ENCODE measurements around the gene TBL3.

The TBL3 gene

DNA sequence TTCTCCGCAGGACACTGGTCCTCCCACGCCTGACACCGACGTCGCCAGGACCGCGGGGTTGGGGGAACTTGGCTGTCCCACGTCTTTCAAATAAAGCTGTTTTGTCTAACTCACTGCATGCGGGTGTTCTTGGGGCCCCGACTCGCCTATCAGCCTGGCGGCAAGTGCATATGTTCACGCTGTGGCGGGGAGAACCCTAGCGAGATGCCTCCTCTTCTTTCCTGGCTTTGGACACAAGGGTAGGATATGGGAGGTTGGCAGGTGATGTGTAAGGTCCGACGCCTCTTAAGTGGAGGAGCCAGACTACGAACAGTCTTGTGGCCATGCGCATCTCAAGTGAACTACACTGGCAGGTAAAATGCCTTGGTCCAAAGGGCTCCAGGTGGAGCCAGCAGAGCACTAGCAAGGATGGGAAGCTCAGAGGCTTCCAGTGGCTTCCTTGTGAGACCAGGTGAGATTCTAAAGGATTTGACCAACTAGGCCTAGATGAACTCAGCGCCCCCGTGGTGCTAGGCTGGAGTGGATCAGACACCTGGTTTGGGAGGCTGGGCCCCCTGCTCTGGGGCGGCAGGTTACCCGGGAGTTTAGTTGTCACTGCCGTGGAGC is 6.4 kb upstream of the TBL3 start:
- no peak for DNase-seq

DNA sequence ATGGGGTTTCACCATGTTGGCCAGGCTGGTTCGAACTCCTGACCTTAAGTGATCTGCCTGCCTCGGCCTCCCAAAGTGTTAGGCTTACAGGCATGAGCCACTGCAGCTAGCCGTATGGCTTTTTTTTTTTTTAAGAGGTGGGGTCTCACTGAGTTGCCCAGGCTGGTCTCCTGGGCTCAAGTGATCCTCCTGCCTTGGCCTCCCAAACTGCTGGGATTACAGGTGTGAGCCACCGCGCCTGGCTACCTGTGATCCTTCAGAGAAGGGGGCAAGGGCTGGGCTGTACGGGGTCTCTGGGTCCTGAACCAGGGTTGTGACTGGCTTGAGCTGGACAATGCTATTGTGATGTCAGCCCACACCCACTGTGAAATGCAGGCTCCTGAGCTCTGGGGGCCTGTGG is 5.4 kb upstream of the TBL3 start, which contains the start of gene RNF151:
Gene RNF151, plus strand, starts transcription at position 397 of the 400 bp plus-strand sequence. CDS start 26 bp downstream, outside the sequence.
- no peak for DNase-seq

DNA sequence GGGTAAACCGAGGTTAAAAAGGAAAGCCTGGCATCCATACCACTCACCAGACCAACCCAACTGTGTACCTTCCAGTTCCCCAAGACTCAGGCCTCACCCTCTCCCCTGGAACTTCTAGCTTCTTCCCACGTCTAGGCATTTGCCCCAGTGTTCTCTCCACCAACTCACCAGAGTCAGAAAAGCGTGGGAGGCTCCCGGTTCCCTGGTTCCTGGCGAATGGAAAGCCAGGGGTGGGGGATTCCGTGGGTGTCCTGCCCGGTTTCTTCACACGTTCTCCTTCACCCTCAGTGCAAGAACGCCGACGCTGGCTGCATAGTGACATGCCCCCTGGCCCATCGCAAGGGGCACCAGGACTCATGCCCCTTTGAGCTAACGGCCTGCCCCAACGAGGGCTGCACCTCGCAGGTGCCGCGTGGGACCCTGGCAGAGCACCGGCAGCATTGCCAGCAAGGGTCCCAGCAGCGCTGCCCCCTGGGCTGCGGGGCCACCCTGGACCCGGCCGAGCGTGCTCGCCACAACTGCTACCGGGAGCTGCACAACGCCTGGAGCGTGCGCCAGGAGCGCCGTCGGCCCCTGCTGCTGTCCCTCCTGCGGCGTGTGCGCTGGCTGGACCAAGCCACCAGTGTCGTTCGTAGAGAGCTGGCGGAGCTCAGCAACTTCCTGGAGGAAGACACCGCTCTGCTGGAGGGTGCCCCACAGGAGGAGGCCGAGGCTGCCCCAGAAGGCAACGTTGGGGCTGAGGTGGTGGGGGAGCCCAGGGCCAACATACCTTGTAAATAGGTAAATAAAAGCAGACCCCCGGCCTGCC is 3.5 kb upstream of the TBL3 start:
- no peak for DNase-seq

GRCh38 chr16:1972490-1972877 is 631 bp downstream of the TBL3 start:
- DNase-seq, result no peak

- no peak for DNase-seq
Measured at GRCh38 chr16:1973461-1974156, 1.8 kb downstream of the TBL3 start.

GRCh38 chr16:1974157-1975070 is 2.6 kb downstream of the TBL3 start:
- no peak for DNase-seq

DNA sequence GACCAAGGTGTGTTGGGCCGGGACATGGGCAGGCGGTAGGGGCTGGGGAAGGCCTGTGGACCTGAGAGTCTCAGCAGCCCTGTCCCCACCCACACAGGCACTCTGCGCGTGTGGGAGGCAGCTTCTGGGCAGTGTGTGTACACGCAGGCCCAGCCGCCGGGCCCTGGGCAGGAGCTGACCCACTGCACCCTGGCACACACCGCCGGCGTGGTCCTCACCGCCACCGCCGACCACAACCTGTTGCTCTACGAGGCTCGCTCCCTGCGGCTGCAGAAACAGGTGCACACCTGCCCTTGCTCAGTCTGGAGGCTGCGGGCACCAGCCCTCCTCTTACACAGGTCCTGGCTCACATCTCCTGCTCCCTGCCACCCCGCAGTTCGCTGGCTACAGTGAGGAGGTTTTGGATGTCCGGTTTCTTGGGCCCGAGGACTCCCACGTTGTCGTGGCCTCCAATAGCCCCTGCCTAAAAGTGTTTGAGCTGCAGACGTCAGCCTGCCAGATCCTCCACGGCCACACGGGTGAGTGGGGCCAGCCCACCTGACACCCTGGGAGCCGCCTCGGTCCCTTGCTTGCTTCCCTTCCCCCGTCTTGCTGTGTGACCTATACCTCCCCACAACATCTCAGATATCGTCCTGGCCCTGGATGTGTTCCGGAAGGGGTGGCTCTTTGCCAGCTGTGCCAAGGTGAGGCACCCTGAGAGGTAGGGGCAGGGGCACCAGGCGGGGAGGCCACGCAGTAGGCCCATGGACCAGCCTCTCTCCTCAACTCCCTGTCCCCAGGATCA is 3.8 kb downstream of the TBL3 start:
- no peak for DNase-seq

GRCh38 chr16:1976216-1976520 is 4.3 kb downstream of the TBL3 start:
- DNase-seq, result no peak

DNA sequence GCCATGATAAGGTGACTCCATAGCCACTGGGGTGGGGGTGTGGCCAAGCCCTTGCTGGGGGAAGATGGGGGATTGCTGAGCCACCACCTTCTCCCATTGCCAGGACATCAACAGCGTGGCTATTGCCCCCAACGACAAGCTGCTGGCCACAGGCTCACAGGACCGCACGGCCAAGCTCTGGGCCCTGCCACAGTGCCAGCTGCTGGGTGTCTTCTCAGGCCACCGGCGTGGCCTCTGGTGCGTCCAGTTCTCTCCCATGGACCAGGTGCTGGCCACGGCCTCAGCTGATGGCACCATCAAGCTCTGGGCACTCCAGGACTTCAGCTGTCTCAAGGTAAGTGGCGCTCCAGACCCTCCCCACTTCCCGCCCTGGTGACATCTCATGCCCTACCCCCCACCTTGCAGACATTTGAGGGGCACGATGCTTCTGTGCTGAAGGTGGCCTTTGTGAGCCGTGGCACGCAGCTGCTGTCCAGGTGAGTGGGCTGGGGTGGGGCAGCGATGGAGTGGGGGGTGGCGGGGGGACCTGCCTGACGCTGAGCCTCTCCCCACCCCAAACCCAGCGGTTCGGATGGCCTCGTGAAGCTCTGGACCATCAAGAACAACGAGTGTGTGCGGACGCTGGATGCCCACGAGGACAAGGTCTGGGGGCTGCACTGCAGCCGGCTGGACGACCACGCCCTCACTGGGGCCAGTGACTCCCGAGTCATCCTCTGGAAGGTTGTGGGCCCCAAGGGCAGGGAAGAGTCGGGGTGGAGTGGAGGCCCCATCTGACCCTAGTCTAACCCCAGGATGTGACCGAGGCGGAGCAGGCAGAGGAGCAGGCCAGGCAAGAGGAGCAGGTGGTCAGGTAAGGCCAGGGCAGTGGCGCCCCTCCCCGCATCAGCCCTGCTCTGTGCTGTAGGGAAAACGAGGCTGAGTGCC is 5.4 kb downstream of the TBL3 start:
- DNase-seq, result no peak

DNA sequence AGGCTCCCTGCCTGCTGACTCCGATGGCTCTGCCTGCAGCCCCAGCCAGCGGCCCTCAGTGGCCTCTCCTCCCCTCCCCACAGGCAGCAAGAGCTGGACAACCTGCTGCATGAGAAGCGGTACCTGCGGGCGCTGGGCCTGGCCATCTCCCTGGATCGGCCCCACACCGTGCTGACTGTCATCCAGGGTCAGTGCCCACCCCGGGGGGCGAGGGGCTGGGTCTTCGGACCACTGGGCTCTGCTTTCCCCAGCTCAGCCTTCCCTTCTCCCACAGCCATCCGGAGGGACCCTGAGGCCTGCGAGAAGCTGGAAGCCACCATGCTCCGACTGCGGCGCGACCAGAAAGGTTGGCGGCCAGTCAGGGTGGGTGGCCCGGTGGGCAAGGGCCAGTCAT is 6.0 kb downstream of the TBL3 start:
- DNase-seq, result no peak

- DNase-seq, result no peak
Measured at GRCh38 chr16:1978476-1979120, 6.7 kb downstream of the TBL3 start.

- DNase-seq, result no peak
Measured at GRCh38 chr16:1979271-1980029, 7.6 kb downstream of the TBL3 start.

DNA sequence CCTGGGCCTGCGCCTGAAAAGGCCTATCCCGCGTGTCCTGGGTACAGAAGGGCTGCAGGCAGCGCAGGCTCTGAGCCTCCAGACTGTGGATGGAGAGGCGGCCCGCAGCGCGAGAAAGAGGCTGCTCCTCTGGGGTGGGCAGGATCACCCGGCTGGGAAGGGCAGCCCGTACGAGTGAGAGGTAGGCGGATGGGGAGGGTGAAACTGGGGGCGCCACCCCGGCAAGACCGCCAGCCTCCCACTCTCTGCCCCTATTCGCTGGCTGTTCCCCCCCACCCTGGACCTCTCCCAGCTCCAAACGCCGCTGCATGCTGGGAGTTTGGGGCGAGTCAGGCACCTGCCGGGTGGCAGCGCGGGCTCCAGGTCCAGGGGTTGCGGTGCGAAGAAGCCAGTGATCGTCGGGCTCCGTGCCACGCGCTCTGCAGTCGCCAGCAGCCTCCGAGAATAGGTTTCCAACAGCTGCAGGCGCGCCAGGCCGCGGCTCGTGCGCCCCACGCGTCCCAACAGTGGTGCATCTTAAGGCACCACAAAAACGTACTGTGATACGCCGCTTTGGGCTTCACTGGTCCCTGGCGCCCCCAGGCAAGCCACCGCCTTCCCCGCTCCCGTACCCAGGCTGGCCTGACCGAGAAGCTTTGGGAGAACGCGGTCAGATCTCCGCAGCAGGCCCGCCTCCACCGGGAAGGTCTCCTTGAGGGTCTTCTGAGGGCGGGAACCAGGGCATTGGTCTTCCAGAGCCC is 8.3 kb downstream of the TBL3 start:
- no peak for DNase-seq

DNA sequence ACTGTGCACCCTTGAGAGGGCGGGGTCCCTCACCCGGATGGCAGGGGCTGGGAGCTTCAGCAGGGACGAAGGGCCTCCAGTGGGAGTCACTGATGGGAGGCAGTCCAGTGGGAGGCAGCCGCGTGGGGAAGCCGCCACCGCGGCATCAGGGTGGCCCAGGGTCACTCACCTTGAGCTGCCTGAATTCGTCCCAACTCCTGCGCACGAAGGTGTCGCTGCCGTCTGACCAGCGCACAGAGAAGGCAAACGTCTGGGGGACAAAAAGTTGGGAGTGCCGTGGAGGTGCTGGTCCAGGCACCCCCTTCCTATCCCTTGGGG is 8.9 kb downstream of the TBL3 start:
- DNase-seq, result no peak

- no peak for DNase-seq
Measured at GRCh38 chr16:1981398-1981836, 9.6 kb downstream of the TBL3 start, which contains the start of gene NOXO1. TSS of gene NOXO1 (minus strand) at chr16:1981469. CDS start at chr16:1981179, 290 bp downstream.

DNA sequence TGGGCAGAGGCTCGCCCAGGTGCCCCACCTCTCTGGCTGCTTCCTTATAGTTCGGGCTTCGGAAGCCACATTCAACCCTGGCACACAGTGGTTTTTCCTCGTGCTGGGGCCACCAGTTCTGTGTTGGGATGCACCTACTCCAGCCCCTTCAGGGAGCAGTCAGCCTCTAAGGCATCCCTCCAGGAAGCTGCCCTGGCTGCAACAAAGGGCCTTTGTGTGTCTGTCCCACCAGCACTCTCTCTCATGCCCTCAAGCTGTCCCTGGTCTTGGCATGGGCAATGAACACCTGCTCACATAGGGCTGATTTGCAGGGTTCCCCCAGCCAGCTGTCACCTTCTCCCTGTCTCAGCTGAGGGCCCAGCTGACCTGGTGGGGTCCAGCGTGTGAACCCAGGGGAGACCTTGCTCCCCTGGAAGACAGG is 10.2 kb downstream of the TBL3 start:
- DNase-seq, result no peak

GRCh38 chr16:1982991-1983543 is 11.2 kb downstream of the TBL3 start:
- DNase-seq, result no peak

DNA sequence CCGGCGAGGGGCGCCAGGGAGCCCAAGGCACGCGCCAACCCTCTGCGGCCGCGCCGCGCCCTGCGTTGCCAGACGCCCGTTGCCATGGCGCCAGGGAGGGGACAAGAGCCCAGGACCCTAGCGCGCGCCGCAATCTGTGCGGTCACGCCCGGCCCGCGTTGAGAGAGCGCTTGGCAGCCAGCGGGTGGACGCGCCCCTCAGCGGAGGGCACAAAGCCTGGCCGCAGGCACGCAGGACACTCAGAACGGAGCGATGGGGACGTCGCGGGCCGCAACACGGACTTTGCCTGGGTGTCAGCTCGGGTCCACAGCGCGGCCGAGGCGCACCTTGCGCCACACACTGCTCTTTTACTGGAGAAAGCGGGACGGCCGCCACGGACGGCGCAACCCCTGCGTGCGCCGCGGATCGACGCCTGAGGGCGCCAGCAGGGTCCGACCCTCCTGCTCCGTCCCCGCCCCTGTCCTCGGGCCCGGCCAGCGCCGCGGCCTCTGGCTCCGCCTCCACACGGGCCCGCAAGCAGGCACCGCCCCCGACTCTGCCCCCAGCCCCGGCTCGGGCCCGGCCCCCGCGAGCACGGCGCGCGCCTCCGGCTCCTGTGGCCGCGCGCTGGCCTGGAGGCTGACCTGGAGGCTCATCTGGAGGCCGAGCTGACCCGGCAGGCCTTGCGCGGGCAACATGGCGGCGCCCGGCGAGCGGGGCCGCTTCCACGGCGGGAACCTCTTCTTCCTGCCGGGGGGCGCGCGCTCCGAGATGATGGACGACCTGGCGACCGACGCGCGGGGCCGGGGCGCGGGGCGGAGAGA is 11.9 kb downstream of the TBL3 start, which contains the start of gene GFER:
Gene GFER, plus strand, starts transcription at position 650 of the 803 bp plus-strand sequence. Its CDS starts 26 bp downstream, at position 676.
- DNase-seq, result peak; percentile 33 to 81 (median 53)
